ENCODE results near the gene CTSD. TPM values are rescaled to one million over a fixed set of nuclear protein-coding genes. Genes with fewer than 3 reads are reported as not detected.

CTSD gene
- total and polyA plus RNA-seq, 2 of the 4 experiments (the other 2 are of a cell fraction) = 39.8 to 166 TPM

GRCh38 chr11:1714908-1715885 lies 48.5 kb downstream of the CTSD start (continued):
- TF ChIP-seq CTCF (conservative IDR thresholded peaks at IDR 0.05; ENCODE audit: low read depth, low read length) = no peak

GRCh38 chr11:1708716-1709115 lies 55.0 kb downstream of the CTSD start:
- Histone ChIP-seq H3K56ac (ENCODE audit: extremely low read depth, insufficient read depth, low read length) (no peak overlapping the region), H2BK120ac (ENCODE audit: low read depth, low read length) (no peak overlapping the region), H3K36me3 (ENCODE audit: control insufficient read depth, insufficient read depth, low read length) (no peaks in the 10 kb centered on the region), H4K20me1 (ENCODE audit: insufficient read depth, low read length) (no peaks in the 10 kb centered on the region), H2BK15ac (ENCODE audit: low read depth, low read length) (no peak overlapping the region), H2BK5ac (ENCODE audit: low read depth, low read length, poor library complexity, severe bottlenecking) (no peak overlapping the region), H3K4me2 (ENCODE audit: low read depth, low read length) (no peak overlapping the region), H3K27ac (ENCODE audit: insufficient read depth, low read length) (no peak overlapping the region), H3K18ac (ENCODE audit: low read depth, low read length) (no peak overlapping the region), H3K4me3 (ENCODE audit: insufficient read depth, low read depth, low read length) (no peak overlapping the region), H3K9me1 (ENCODE audit: insufficient read depth, low read length) (no peaks in the 10 kb centered on the region), H3K4ac (ENCODE audit: low read depth, low read length) (no peak overlapping the region), H3K4me1 (ENCODE audit: control insufficient read depth, insufficient read depth, low read length) (no peaks in the 10 kb centered on the region), H3K23ac (ENCODE audit: low read depth, low read length) (no peak overlapping the region), H4K91ac (ENCODE audit: insufficient read depth, low read depth, low read length) (no peak overlapping the region), H4K8ac (ENCODE audit: low read depth in 2 of 2, low read length in 2 of 2) (no peak overlapping the region), H2BK20ac (ENCODE audit: low read depth, low read length) (no peak overlapping the region), H2AK5ac (ENCODE audit: low read depth, low read length) (no peak overlapping the region), H3K14ac (replicated peaks; ENCODE audit: low read depth, low read length) (no peak overlapping the region), H2AFZ (replicated peaks; ENCODE audit: low read length, poor library complexity) (no peak overlapping the region), H4K5ac (ENCODE audit: low read depth, low read length) (no peak overlapping the region), H3K79me1 (ENCODE audit: low read depth in 1 of 2, low read length in 2 of 2) (no peaks in the 10 kb centered on the region), H3K9me3 (ENCODE audit: control insufficient read depth, insufficient read depth, low read length) (peaks cover 3% of the 10 kb centered on the region; the same call in 1 of the 2 replicates), H3K27me3 (ENCODE audit: control insufficient read depth, insufficient read depth, low read length) (peaks cover 44% of the 10 kb centered on the region), H3K9ac (ENCODE audit: low read depth, low read length) (no peak overlapping the region), H2AK9ac (replicated peaks; ENCODE audit: low read depth, low read length, poor library complexity) (no peak overlapping the region)
- intact Hi-C loops (cut with micrococcal nuclease) (no loop called here), in situ Hi-C loops (cut with MboI; ENCODE audit: low sequenced_read_pairs) (no loop called here), dilution Hi-C loops (cut with HindIII; ENCODE audit: low sequenced_read_pairs, unreplicated experiment) (no loop called here)
- WGBS, 2 experiments (ENCODE audit: extremely low coverage in 2 of 2, insufficient read length in 1 of 2) = 77% methylated on average over 7 of the region's 10 CpGs; no CpG with 5 or more reads in 1 of the 2 experiments
- ATAC-seq (ENCODE audit: low read depth) (no peak), DNase-seq (no peak)
- POLR2A ChIA-PET (ENCODE audit: unreplicated experiment) = no interaction called here
- BruUV-seq (replicated peaks) = no TSS peak
- CTCF ChIA-PET = no interaction called here
- TF ChIP-seq, protein P1, sequence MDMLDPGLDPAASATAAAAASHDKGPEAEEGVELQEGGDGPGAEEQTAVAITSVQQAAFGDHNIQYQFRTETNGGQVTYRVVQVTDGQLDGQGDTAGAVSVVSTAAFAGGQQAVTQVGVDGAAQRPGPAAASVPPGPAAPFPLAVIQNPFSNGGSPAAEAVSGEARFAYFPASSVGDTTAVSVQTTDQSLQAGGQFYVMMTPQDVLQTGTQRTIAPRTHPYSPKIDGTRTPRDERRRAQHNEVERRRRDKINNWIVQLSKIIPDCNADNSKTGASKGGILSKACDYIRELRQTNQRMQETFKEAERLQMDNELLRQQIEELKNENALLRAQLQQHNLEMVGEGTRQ (IDR thresholded peaks at IDR 0.05; ENCODE audit: low read depth, low read length) = no peak
- TF ChIP-seq, protein P2, sequence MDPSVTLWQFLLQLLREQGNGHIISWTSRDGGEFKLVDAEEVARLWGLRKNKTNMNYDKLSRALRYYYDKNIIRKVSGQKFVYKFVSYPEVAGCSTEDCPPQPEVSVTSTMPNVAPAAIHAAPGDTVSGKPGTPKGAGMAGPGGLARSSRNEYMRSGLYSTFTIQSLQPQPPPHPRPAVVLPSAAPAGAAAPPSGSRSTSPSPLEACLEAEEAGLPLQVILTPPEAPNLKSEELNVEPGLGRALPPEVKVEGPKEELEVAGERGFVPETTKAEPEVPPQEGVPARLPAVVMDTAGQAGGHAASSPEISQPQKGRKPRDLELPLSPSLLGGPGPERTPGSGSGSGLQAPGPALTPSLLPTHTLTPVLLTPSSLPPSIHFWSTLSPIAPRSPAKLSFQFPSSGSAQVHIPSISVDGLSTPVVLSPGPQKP (IDR thresholded peaks at IDR 0.05; ENCODE audit: borderline replicate concordance, low read depth, low read length) = no peak
- TF ChIP-seq NFE2L2 (IDR thresholded peaks at IDR 0.05; ENCODE audit: low read depth, low read length) (no peak), CTCF (conservative IDR thresholded peaks at IDR 0.05; ENCODE audit: low read depth, low read length) (no peak), SMC3 (IDR thresholded peaks at IDR 0.05; ENCODE audit: low read depth, low read length) (no peak), MAZ (IDR thresholded peaks at IDR 0.05; ENCODE audit: borderline replicate concordance, low read depth, low read length) (no peak), RCOR1 (IDR thresholded peaks at IDR 0.05; ENCODE audit: insufficient replicate concordance, low read length) (no peak)

All from IMR-90 (cell line).